CD4-positive, alpha-beta T cell treated with Interleukin-1 beta for 1 hour (primary cell): Measurements from ENCODE around the gene OASL.
"Not testable (repeated sequence)": the region's sequence is repeated elsewhere in the genome, so short reads cannot be mapped to it uniquely, and the experiment has no call there.

Experiments
- DNase-seq, 2 donors: peaks; one replicate each; pipeline ENCODE4 v3.0.0-alpha.2; 2020 to 2022

Gene OASL

GRCh38 chr12:121057794-121058193, 18.7 kb upstream of the OASL start:
- no peak for DNase-seq

GRCh38 chr12:121053706-121054105, 14.7 kb upstream of the OASL start:
- no peak for DNase-seq

GRCh38 chr12:121050725-121051124, 11.7 kb upstream of the OASL start:
- no peak for DNase-seq

GRCh38 chr12:121048442-121048841, 9.4 kb upstream of the OASL start:
- DNase-seq, result no peak

GRCh38 chr12:121047400-121047799, 8.4 kb upstream of the OASL start:
- DNase-seq, result not testable (repeated sequence)

GRCh38 chr12:121043067-121043466, 4.0 kb upstream of the OASL start:
- DNase-seq, result no peak

DNA sequence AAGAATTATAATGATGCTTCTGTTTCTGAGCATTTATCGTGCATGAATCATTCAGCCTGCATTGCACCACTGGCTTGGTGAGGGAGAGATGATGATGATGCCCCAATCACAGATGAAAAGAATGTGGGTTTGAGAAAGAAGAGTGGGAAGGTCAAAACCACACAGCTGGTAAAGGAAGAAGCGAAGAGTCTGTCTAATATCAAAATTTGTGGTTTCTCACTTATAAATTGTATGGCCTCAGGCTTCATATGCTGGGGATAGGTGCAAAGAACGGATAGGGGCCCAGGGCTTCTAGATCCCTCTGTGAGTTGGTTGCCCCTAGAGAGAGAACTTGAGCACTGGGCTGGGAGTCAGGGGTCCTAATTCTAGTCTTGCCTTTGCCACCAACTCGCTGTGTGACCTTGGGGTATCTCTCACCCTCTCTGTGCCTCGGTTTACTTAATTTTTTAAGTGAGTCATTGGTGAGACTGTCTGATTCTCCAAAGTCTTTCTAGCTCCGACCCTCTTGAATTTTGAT, 2.2 kb downstream of the OASL start:
- DNase-seq, result peak; percentile 22 to 60

DNA sequence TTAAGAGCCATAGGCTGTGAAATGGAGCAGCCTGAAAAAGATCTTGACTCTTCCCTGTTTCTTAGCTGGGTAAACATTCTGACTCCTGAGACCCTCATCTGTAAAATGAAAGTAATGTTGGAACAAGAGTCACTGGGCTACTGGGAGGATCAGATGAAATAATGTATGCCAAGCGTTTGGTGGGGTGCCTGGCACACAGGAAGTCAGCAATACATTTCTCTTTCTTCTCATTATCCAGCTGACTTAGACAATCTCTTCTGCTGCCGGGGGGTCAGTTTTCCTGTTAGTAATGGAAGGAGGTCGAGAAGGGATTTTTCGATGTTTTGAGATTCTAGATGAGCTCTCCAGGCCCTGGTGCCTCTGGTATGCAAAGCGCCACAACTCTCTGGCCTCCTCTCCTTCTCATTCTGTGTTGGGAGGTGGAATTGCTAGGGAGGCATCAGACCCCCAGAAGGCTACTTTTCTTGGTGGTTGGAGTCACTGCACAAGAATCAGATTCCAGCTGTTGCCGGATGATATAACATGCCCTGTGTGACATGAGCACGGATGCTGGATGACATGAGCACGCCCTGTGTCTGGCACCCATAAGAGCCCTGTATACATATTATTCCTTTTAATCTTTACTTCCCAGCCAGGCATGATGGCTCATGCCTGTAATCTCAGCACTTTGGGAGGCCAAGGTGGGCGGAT, 4.3 kb downstream of the OASL start:
- DNase-seq, result no peak

DNA sequence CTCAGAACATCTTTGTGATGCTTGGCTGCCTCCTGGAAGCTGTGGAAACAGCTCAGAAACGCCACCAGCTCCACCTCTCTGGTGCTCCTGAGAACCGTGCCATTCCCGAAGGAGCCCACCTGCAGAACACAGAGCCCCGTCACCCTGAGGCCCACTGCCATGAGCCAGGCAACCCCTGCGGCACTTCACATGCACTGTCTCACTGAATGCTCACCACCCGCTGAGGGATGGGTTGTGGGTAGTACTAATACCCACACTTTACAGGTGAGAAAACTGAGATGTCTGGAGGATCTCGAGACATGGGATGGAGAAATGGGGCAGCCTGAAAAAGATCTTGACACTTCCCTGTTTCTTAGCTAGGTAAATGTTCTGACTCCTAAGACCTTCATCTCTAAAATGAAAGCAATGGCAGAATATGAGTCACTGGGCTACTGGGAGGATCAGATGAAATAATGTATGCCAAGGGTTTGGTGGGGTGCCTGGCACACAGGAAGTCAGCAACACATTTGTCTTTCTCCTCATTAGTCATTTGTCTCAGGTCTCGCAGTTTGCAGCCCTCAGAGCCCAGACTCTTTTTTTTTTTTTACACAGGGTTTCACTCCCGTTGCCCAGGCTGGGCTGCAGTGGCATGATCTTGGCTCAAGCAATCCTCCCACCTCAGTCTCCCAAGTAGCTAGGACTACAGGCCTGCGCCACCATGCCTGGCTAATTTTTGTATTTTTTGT, 5.3 kb downstream of the OASL start:
- DNase-seq, result peak; percentile 66 to 75

DNA sequence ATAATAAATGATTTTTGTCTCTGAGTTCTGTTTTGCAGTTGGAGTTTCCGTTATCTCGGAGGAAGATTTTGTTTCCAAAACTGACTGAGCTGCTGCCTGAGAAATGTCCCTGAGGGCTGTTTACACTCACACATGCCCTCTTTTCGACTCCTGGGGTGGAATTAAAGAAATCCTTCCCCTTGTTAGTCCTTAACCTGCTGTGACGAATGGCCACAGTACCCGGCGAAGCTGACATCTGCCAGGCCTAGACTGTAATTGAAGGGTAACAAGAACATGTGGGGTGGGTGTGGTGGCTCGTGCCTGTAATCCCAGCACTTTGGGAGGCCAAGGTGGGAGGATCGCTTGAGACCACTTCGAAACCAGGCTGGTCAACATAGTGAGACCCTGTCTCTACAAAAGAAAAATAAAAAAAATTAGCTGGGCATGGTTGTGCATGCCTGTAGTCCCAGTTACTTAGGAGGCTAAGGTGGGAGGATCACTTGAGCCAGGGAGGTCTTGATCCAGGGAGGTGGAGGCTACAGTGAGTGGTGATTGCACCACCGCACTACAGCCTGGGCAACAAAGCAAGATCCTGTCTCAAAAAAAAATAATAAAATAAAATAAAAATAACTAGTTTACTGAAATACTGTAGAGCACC, 8.4 kb downstream of the OASL start:
- no peak for DNase-seq

GRCh38 chr12:121026274-121027045, 12.6 kb downstream of the OASL start:
- DNase-seq, result no peak

- no peak for DNase-seq
Measured at GRCh38 chr12:121025442-121026226, 13.4 kb downstream of the OASL start.

- DNase-seq, result no peak
Measured at GRCh38 chr12:121023799-121024198, 15.2 kb downstream of the OASL start.

- DNase-seq, result no peak
Measured at GRCh38 chr12:121022713-121023112, 16.3 kb downstream of the OASL start.

- DNase-seq, result no peak
Measured at GRCh38 chr12:121021754-121022153, 17.3 kb downstream of the OASL start.

GRCh38 chr12:121018860-121019617, 20.0 kb downstream of the OASL start:
- no peak for DNase-seq

GRCh38 chr12:121017966-121018491, 21.0 kb downstream of the OASL start:
- peak in 1 of 2 donors; percentile 39 for DNase-seq

- DNase-seq, result peak; percentile 90 to 93
Measured at GRCh38 chr12:121015825-121016766, 22.9 kb downstream of the OASL start, which contains the start of gene C12orf43. Gene C12orf43 (minus strand): TSS chr12:121016487. CDS start chr12:121016474, 13 bp downstream.

DNA sequence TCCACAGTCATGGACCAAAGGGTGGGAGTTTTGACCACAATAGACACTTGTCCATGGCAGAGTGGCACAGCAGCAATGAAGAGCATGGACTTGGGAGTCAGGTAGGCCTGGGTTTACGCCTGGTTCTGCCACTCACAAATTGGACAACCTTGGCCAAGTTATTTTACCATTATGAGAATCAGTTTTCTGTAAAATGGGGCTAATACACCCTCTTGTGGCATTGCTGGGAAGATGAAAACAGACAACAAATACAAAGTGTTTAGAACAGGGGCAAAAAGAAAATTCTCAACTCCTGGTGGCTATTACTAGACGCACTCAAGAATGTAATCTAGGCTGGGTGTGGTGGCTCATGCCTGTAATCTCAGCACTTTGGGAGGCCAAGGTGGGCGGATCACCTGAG, 25.3 kb downstream of the OASL start:
- DNase-seq, result no peak

- no peak for DNase-seq
Measured at GRCh38 chr12:121011820-121012219, 27.2 kb downstream of the OASL start.
